Heart left ventricle (tissue), 13 donors: ENCODE data around the gene OVAAL.

Experiments
- POLR2A ChIP-seq, 2 donors: fragments of 450-650 bp; IDR thresholded peaks; one replicate each; pipeline ENCODE4 v1.6.1; 2017; ENCODE audit warnings: antibody characterized with exemption in 2 of 2, mild to moderate bottlenecking in 2 of 2, moderate library complexity in 2 of 2
- TF ChIP-seq, protein P1 (sequence below), 12 donors: fragments of 200-600 bp; sonication (generic) in 4 of 12; IDR thresholded peaks; one replicate each; pipeline versions ENCODE4 v1.5.0 to v1.8.0; 2018 to 2022; ENCODE audit warnings: antibody characterized with exemption in 12 of 12, mild to moderate bottlenecking in 5 of 12
- donor health status: ischemic (EF 13 %, LVEDD 7.1; RV severe dilation, severe dysfunction).
- donor health status: DM: no; HTN: yes; CAD: no.
- donor health status: DM: no; HTN: no; CAD: no.
- donor health status: ischemic (EF 25% LVEDD 6.9; RV normal size, moderate dysfunction).
- donor health status: ischemic (EF 25% LVEDD 5.7; RV mildly dilated, moderate dysfunction).
- donor health status: ischemic (EF 35%, LVEDD 5.7; RV mildly dilated, moderate dysfunction).
- donor health status: nonischemic (EF 11% LVEDD 7.7; RV severe dilation, severe dysfunction).
- donor health status: DM: yes; HTN: yes; CAD: no.
- donor health status: PGD.
- donor health status: ischemic (EF 29% LVEDD 5.4; RV normal size, mild dysfunction).
- donor health status: nonischemic (EF 23%, LVEDD 6.1; RV moderate dilation, normal function).

DNA sequence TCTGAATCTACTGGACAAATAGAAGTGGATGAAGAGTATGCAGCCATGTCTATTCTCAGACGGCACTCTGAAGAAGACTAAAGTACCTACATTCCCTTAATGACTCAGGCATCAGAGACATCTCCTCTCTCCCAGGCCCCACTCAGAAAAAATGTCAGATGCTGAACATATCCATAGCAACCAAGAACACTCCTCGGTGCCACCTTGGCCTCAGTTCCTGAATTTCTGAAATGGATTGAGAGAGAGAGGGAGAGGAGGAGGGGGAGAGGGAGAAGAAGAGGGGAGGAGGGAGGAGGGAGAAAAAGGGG is 16.0 kb upstream of the OVAAL start:
- TF ChIP-seq, protein P1, sequence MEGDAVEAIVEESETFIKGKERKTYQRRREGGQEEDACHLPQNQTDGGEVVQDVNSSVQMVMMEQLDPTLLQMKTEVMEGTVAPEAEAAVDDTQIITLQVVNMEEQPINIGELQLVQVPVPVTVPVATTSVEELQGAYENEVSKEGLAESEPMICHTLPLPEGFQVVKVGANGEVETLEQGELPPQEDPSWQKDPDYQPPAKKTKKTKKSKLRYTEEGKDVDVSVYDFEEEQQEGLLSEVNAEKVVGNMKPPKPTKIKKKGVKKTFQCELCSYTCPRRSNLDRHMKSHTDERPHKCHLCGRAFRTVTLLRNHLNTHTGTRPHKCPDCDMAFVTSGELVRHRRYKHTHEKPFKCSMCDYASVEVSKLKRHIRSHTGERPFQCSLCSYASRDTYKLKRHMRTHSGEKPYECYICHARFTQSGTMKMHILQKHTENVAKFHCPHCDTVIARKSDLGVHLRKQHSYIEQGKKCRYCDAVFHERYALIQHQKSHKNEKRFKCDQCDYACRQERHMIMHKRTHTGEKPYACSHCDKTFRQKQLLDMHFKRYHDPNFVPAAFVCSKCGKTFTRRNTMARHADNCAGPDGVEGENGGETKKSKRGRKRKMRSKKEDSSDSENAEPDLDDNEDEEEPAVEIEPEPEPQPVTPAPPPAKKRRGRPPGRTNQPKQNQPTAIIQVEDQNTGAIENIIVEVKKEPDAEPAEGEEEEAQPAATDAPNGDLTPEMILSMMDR (IDR thresholded peaks at IDR 0.05) = no peak
- TF ChIP-seq POLR2A (IDR thresholded peaks at IDR 0.05) = no peak
